Measurements from ENCODE around the gene KLRC1.

DNA sequence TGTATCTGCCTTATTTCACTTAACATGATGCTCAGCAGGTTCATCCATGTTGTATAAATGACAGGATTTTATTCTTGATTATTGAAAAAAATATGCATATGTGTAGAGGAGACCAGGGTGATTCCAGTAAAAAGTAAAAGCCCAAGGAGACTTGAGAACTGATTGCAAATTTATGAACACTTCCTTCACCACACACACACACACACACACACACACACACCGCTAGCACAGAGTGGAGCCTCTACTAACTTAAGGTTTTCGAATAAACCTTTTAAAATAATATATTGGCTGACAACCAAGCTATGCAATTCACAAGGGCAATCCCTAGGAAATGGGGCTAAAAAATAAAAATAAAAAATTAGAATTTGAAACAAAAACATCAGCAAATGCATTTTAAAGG, 55.0 kb downstream of the KLRC1 start:
- TF ChIP-seq EZH2 (IDR thresholded peaks at IDR 0.05; ENCODE audit: borderline replicate concordance, low read depth, low read length, severe bottlenecking) (no peak), POLR2A (IDR thresholded peaks at IDR 0.05; ENCODE audit: low read depth, low read length) (no peak), POLR2AphosphoS5 (IDR thresholded peaks at IDR 0.05; ENCODE audit: insufficient read depth, low read depth, low read length) (no peak)
- TF ChIP-seq, protein P1, sequence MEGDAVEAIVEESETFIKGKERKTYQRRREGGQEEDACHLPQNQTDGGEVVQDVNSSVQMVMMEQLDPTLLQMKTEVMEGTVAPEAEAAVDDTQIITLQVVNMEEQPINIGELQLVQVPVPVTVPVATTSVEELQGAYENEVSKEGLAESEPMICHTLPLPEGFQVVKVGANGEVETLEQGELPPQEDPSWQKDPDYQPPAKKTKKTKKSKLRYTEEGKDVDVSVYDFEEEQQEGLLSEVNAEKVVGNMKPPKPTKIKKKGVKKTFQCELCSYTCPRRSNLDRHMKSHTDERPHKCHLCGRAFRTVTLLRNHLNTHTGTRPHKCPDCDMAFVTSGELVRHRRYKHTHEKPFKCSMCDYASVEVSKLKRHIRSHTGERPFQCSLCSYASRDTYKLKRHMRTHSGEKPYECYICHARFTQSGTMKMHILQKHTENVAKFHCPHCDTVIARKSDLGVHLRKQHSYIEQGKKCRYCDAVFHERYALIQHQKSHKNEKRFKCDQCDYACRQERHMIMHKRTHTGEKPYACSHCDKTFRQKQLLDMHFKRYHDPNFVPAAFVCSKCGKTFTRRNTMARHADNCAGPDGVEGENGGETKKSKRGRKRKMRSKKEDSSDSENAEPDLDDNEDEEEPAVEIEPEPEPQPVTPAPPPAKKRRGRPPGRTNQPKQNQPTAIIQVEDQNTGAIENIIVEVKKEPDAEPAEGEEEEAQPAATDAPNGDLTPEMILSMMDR (IDR thresholded peaks at IDR 0.05; ENCODE audit: extremely low read depth in 1 of 2, insufficient read depth in 1 of 2, low read depth in 1 of 2, low read length in 2 of 2): no peak
- TF ChIP-seq, protein P2, sequence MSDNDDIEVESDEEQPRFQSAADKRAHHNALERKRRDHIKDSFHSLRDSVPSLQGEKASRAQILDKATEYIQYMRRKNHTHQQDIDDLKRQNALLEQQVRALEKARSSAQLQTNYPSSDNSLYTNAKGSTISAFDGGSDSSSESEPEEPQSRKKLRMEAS (IDR thresholded peaks at IDR 0.05; ENCODE audit: insufficient read depth, insufficient read length): no peak

Data from endothelial cell of umbilical vein (primary cell).